ENCODE measurements around the gene BICC1. TPM values are rescaled to one million over a fixed set of nuclear protein-coding genes. Genes with fewer than 3 reads are reported as not detected.

The BICC1 gene
- polyA plus RNA-seq, 1 donor, result 14.9 TPM

DNA sequence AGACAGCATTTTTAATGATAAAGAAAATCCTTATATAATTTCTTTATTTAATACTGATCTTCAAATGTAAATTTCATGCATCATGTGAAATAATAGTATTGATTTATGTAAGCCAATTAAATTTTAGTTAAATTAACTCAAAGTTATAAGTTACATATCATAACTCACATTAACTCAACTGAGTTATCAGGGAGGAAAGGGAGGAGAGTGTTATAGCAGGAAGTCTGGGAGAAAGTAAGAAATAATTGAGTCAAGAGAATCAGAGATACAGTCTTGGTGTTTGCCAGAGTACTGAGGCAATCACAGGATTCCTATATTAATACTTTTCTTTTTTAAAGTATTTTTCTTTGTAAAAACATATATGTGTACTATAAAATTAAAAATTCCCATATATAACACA, 4.0 kb downstream of the BICC1 start:
- no peak for DNase-seq

DNA sequence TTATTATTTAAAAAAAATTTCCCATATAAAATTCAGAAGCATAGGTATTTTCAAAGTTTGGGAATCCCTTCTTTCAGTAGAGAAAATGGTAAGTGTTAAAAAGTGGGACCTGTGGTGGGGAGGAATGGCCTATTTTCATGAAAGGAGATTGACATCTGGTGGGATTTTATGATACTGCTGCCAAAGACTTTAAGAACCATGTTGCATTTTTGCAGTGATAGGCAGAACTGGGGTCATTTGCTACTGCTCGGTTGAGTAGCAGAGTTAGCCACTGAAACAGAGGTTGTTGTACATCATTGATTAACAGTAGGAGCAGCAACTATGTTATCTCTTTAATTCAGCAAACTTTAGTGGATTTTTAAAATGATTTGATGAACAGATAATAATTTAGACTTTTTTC, 4.4 kb downstream of the BICC1 start:
- DNase-seq, result no peak

GRCh38 chr10:58517491-58518355, 5.1 kb downstream of the BICC1 start:
- DNase-seq, result no peak

- DNase-seq, result no peak
Measured at GRCh38 chr10:58518775-58519174, 6.1 kb downstream of the BICC1 start.

DNA sequence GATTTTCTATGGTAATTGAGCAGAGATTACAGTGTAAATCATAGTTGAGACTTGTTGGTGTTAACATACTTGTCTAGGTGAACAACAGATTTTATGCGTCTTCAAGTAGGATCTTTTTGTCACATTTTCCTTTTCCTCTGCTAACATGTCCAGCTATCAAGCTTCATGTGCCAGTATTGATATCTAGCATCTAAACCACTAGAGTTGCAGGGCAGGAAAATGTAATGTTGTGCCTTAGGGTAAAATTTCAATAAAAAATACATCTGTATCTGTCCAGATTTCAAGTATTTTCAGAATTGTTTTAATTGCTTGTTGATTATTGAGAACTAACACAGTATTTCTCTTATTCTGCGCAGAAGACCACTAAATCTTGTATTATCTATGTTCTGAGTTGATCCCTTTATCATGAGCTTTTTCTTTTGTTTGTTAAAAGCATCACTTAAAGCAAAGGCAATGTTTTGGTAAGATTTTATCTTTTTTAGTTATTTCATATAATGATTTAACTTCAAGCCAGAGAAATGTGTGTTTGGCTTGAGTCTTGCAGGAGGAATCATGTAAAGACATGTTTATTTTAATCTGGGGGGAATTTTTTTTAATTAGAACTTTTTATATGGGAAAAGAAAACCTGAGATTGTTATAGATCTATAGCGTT, 16.5 kb downstream of the BICC1 start:
- DNase-seq, result no peak

DNA sequence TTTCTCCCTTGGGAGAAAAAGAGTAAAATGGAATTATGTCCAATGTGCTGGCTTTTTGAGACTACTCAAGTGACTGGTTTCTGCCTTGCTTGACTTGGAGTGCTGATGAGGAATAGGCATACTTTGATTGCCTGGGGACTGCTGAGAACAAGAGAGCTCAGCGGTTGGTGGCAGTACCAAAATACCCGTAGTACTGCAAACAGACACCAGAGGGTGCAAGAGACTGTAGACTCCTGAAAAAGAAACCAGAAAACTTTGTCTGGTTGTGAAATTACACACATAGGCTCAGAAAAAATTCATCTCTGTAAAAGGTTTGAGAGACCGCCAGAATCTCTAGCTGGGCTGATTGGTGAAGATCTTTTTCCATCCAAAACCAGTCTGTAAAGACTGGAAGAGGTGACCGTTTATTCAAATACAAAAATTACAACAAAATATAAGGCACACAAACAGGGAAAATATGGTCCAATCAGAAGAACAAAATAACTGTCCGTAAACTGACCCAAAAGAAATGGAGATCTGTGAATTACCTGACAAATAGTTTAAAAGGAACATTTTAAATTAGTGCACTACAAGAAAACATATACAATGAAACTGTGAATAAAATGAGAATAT, 18.5 kb downstream of the BICC1 start:
- DNase-seq, result no peak

DNA sequence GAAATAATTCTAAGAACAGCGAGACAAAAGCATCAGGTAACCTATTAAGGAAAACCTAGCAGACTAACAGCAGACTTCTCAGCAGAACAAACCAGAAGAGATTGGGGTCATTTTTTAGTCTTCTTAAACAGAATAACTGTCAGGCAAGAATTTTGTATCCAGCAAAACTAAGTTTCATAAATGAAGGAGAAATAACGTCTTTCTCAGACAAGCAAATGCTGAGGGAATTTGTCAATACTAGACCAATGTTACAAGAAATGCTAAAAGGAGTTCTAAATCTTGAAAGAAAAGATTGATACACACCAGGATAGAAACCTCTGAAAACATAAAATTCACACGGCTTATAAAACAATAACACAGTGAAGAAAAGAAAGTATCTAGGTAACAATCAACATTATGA, 22.6 kb downstream of the BICC1 start:
- no peak for DNase-seq

GRCh38 chr10:58543141-58543540, 30.5 kb downstream of the BICC1 start:
- DNase-seq, result no peak

DNA sequence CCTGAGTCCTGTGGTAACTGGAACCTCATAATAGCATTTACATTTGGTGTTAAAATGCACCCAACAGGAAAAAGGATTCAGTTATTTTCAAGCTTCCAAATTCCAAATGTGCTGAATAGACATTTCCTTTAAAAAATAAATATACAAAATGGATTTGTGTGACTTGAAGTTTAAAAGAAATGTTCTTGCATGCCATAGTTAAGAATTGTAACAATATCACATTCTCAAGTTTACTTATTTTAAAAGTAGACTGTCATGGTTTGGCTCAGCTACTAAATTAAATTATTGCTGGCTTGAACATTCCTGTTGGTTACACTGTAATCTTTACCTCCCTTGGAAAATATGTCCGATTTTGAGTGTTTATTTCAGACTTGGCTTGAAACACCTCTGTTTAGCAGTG, 31.5 kb downstream of the BICC1 start:
- no peak for DNase-seq

DNA sequence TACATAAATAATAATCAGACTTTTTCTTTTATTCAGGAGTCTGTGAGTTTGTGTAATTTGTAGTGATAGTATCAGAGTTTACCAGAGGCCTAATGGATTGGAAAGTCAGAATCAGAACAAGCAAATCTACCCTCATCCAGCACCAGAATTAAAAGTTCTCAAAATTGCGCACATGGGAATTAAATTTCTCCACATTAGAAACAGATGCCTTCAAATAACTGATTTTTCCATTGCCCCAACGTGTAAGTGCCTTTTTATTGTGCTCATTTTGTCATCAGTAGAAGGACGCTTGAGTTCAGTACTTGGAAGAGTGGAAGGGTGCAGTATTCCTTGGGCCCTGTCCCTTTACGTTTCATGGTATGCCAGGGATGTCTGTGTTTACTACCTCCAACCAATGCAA, 32.8 kb downstream of the BICC1 start:
- DNase-seq, result no peak

DNA sequence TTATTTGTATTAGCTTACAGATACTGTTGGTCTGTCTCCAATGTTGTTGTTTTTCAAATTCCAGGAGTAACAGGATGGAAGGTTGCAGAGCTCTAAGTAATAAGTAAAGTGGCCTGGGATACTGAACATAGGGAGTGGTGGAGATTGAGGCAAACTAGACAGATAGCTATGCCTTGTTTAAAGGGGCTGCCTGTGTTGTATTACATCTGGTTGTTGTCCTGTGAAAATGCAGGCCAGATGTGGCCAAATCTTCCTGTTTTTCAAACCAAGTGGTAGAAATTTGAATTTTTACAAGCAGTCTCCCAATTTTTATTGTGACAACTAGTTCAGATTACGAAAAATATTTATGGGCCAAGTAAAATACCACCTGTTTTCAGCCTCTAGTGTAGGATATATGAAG, 33.5 kb downstream of the BICC1 start:
- DNase-seq, result no peak

GRCh38 chr10:58546722-58547445, 34.2 kb downstream of the BICC1 start:
- no peak for DNase-seq

- no peak for DNase-seq
Measured at GRCh38 chr10:58547963-58548362, 35.3 kb downstream of the BICC1 start.

GRCh38 chr10:58554316-58554715, 41.6 kb downstream of the BICC1 start:
- DNase-seq, result no peak

- DNase-seq, result no peak
Measured at GRCh38 chr10:58555170-58555929, 42.7 kb downstream of the BICC1 start.

- no peak for DNase-seq
Measured at GRCh38 chr10:58555930-58556311, 43.2 kb downstream of the BICC1 start.

GRCh38 chr10:58556516-58557165, 44.0 kb downstream of the BICC1 start:
- no peak for DNase-seq

GRCh38 chr10:58557714-58558113, 45.0 kb downstream of the BICC1 start:
- no peak for DNase-seq

DNA sequence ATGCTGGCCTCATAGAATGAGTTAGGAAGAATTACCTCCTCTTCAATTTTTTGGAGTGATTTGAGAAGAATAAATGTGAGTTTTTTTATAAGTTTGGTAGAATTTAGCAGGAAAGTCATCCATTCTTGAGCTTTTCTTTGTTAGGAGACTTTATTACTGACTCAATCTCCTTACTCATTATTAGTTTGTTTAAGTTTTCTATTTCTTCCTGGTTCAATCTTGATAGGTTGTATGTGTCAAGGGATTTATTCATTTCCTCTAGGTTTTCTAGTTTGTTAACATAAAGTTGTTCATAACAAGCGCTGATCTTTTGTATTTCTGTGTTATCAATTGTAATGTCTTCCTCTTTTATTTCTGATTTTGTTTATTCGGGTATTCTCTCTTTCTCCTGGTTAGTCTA, 47.4 kb downstream of the BICC1 start:
- DNase-seq, result no peak

DNA sequence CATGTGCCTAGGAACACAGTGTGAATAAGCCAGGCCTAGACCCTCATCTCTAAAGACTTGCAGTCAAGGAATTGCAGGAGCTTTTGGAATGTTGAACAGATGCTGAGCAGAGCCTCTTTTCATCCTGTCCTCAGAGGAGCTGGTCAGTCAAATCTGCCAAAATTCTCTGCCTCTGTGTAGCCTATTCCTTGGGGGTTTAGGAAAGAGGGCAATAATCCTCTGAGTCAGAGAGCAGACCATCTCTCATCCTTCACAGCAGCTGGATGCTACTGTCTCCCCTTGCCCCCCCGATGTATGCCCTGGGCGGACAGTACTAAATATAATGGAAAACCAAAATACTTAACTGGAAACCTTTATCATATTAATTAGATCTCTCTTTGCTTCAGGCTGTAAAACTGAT, 52.6 kb downstream of the BICC1 start:
- DNase-seq, result no peak

DNA sequence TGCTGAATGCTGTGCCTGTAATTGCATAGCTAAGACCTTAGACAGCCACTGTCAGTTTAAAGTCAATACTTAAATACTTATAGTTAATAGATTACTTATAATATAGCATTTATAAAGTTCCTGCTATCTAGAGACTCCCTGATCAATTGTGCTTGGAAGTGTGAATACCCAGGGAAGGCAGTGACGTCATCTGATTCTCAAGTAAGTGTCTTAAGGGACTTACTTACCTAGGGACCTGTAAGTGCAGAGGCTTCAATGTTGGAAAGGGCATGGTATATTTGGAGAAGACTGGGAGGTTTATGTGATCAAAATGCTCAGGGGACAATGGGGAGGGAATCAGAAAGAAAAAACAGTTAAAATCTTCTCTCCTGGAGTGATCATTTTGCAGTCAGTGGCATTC, 55.0 kb downstream of the BICC1 start:
- DNase-seq, result no peak

- no peak for DNase-seq
Measured at GRCh38 chr10:58568428-58568935, 55.8 kb downstream of the BICC1 start.

Measured in hindlimb muscle (tissue), 1 donor.